Neural progenitor cell (in vitro differentiated cells): ENCODE measurements around the gene FES.
"Not testable (repeated sequence)": the region's sequence is repeated elsewhere in the genome, so short reads cannot be mapped to it uniquely, and the experiment has no call there.

ENCODE experiments used
- EZH2 ChIP-seq: fragments of 200-600 bp; sonication (generic); IDR thresholded peaks from 2 replicates; pipeline ENCODE4 v1.6.1; 2017; ENCODE audit warnings: antibody characterized with exemption, mild to moderate bottlenecking, moderate library complexity
- EZH2phosphoT487 ChIP-seq: fragments of 200-600 bp; sonication (generic); IDR thresholded peaks from 2 replicates; pipeline ENCODE4 v1.6.1; 2017; ENCODE audit warnings: antibody characterized with exemption
- TF ChIP-seq, protein P1 (sequence below): fragments of 200-600 bp; sonication (generic); IDR thresholded peaks from 2 replicates; pipeline ENCODE4 v1.5.1; 2017; ENCODE audit warnings: antibody characterized with exemption, mild to moderate bottlenecking

DNA sequence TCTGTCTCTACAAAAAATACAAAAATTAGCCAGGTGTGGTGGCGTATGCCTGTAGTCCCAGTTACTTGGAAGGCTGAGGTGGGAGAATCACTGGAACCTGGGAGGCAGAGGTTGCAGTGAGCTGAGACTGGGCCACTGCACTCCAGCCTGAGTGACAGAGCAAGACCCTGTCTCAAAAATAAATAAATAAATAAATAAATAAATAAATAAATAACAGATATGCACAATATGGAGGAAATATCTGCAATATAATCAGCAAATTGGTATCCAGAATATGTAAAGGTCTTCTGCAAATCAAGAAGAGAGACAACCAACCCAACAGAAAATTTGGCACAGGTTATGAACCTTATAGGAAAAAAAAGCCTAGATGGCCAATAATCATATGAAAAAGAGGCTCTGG lies 34.9 kb upstream of the FES start:
- TF ChIP-seq, protein P1, sequence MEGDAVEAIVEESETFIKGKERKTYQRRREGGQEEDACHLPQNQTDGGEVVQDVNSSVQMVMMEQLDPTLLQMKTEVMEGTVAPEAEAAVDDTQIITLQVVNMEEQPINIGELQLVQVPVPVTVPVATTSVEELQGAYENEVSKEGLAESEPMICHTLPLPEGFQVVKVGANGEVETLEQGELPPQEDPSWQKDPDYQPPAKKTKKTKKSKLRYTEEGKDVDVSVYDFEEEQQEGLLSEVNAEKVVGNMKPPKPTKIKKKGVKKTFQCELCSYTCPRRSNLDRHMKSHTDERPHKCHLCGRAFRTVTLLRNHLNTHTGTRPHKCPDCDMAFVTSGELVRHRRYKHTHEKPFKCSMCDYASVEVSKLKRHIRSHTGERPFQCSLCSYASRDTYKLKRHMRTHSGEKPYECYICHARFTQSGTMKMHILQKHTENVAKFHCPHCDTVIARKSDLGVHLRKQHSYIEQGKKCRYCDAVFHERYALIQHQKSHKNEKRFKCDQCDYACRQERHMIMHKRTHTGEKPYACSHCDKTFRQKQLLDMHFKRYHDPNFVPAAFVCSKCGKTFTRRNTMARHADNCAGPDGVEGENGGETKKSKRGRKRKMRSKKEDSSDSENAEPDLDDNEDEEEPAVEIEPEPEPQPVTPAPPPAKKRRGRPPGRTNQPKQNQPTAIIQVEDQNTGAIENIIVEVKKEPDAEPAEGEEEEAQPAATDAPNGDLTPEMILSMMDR: not testable (repeated sequence)
- not testable (repeated sequence) for TF ChIP-seq EZH2, EZH2phosphoT487
